Cardiac fibroblast (primary cell): ENCODE results near the gene G3BP2.

ENCODE experiments used
- DNase-seq, 2 donors: peaks; one replicate each; pipeline versions ENCODE4 v3.0.0 to v3.0.0-alpha.2; 2010; ENCODE audit warnings: low read depth in 2 of 2
- H3K4me3 ChIP-seq, 2 donors: replicated peaks in 1 of 2; 1 replicate in 1 of 2; 2 replicates in 1 of 2; pipeline ENCODE4 v1.5.1; 2011; ENCODE audit warnings: low read depth in 2 of 2, low read length in 2 of 2, mild to moderate bottlenecking in 2 of 2, moderate library complexity in 1 of 2
- TF ChIP-seq, protein P1 (sequence below): IDR thresholded peaks from one replicate; pipeline ENCODE4 v1.5.1; 2011; ENCODE audit warnings: low read depth, mild to moderate bottlenecking, low read length, inconsistent platforms

Gene G3BP2

GRCh38 chr4:75714011-75714410 is 40.8 kb upstream of the G3BP2 start:
- TF ChIP-seq, protein P1, sequence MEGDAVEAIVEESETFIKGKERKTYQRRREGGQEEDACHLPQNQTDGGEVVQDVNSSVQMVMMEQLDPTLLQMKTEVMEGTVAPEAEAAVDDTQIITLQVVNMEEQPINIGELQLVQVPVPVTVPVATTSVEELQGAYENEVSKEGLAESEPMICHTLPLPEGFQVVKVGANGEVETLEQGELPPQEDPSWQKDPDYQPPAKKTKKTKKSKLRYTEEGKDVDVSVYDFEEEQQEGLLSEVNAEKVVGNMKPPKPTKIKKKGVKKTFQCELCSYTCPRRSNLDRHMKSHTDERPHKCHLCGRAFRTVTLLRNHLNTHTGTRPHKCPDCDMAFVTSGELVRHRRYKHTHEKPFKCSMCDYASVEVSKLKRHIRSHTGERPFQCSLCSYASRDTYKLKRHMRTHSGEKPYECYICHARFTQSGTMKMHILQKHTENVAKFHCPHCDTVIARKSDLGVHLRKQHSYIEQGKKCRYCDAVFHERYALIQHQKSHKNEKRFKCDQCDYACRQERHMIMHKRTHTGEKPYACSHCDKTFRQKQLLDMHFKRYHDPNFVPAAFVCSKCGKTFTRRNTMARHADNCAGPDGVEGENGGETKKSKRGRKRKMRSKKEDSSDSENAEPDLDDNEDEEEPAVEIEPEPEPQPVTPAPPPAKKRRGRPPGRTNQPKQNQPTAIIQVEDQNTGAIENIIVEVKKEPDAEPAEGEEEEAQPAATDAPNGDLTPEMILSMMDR: no peak
- no peak for DNase-seq
- no peak overlapping the region for H3K4me3 ChIP-seq

- DNase-seq: peak in 1 of 2 donors; percentile 80
- TF ChIP-seq, protein P1: no peak
- no peak overlapping the region for H3K4me3 ChIP-seq
Observed at GRCh38 chr4:75710246-75710645, 37.0 kb upstream of the G3BP2 start.

- TF ChIP-seq, protein P1: peak; percentile 18
- no peak for DNase-seq
- H3K4me3 ChIP-seq: no peak overlapping the region
Observed at GRCh38 chr4:75708218-75708691, 35.0 kb upstream of the G3BP2 start.

DNA sequence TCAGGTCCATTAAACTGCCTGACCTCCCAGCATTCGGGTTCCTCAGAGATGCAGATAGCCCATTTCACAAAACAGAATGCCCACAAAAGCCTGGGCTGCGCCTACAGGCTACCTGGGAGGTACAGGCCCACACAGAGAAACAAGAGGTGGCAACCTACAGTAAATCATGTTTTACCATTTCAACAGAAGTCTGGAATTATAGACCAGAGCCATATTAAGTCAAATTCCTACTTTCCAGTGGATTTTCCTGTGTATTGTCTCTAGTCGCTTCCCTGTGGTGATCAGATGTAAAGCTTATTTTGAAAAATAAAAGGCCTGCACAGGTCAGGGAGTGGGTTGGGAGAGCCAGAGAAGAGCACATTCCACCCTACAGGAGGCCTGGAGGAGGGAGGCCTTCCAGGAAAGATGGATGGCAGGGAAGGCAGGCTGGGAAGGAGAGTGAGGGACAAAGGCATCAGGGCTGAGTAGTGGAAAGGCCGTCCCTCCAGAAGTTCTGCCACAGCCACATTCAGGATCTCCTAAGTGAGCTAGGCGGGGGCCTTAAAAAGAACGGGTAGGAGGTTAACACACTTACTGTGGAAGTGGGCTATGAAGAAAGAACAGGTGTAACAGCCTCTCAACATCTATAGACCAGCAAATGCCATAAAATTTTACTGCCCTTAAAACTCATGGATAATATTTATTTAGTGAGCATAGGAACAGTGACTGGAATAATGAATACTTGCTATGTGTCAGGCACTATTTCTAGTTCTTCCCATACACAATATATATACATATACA is 32.2 kb upstream of the G3BP2 start:
- no peak for DNase-seq
- no peak overlapping the region for H3K4me3 ChIP-seq
- TF ChIP-seq, protein P1: no peak

GRCh38 chr4:75702919-75703411 is 29.8 kb upstream of the G3BP2 start:
- TF ChIP-seq, protein P1: no peak
- no peak overlapping the region for H3K4me3 ChIP-seq
- no peak for DNase-seq

GRCh38 chr4:75699299-75699698 is 26.1 kb upstream of the G3BP2 start:
- no peak for DNase-seq
- H3K4me3 ChIP-seq: no peak overlapping the region
- TF ChIP-seq, protein P1: no peak
